Suprapubic skin (tissue), 3 donors: Measurements from ENCODE around the gene TRIM43B.
"Not testable (repeated sequence)": the region's sequence is repeated elsewhere in the genome, so short reads cannot be mapped to it uniquely, and the experiment has no call there.

Experiments
- CTCF ChIP-seq, 2 donors: fragments of 200-600 bp in 1 of 2; fragments of 450-650 bp in 1 of 2; sonication (generic) in 1 of 2; IDR thresholded peaks; one replicate each; pipeline ENCODE4 v1.5.1; 2016 to 2019; ENCODE audit warnings: antibody characterized with exemption in 2 of 2, mild to moderate bottlenecking in 1 of 2, moderate library complexity in 1 of 2
- POLR2A ChIP-seq, 2 donors: fragments of 450-650 bp; IDR thresholded peaks; one replicate each; pipeline ENCODE4 v1.6.1; 2017; ENCODE audit warnings: antibody characterized with exemption in 2 of 2, mild to moderate bottlenecking in 2 of 2, moderate library complexity in 2 of 2

DNA sequence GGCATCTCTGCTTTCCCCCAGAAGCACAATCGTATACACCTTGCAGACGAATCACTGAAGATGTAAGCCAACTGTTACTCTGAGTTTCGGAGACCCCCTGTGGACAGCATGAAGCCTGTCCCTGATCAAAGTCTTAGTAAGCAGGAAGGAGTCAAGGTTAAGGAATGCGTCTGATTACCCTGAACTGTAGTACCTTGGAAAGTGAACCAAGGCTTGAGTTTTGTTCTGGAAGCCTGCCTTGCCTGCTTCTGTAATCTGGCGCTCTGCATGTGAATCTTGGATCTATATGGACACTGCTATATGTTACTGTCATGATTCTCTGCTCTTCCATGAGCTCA lies 48.7 kb downstream of the TRIM43B start:
- not testable (repeated sequence) for TF ChIP-seq CTCF, POLR2A (IDR thresholded peaks at IDR 0.05)
